ENCODE data around the gene MRPL20.

Gene MRPL20

DNA sequence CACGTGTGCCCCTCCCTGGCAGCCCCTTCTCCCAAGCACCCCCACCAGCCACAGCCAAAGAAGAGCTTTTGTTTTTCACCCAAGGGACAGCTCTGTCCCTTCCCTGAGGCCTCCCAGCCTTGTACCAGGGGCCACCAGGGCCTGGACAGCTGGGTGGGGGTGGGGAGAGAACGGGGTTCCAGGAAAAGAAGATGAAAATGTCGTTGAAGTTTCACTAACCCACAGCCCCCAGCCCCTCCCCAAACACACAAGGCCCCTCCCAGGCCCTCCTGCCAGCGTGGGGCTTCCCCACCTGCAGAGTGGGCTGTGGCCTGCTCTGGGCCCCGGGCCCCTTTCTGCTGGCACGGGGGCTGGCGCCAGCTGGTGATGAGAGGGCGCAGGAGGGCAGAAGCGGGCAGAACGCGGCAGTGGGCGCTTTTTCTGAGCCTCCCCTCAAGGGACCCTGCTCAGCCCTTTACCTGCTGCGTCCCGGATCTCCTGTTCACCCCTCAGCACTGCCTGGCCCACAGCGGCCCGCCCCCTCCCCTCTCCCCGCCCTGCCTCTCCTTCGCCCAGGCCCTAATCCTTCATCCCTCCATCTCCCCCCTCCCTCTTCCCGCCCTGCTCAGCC lies 19.5 kb upstream of the MRPL20 start:
- TF ChIP-seq CTCF (IDR thresholded peaks at IDR 0.05; ENCODE audit: control insufficient read depth, extremely low read depth, insufficient read depth), result no peak
- H3K4me3 ChIP-seq (ENCODE audit: low read depth, low read length), result no peak overlapping the region
- DNase-seq (ENCODE audit: low read depth), result no peak

DNA sequence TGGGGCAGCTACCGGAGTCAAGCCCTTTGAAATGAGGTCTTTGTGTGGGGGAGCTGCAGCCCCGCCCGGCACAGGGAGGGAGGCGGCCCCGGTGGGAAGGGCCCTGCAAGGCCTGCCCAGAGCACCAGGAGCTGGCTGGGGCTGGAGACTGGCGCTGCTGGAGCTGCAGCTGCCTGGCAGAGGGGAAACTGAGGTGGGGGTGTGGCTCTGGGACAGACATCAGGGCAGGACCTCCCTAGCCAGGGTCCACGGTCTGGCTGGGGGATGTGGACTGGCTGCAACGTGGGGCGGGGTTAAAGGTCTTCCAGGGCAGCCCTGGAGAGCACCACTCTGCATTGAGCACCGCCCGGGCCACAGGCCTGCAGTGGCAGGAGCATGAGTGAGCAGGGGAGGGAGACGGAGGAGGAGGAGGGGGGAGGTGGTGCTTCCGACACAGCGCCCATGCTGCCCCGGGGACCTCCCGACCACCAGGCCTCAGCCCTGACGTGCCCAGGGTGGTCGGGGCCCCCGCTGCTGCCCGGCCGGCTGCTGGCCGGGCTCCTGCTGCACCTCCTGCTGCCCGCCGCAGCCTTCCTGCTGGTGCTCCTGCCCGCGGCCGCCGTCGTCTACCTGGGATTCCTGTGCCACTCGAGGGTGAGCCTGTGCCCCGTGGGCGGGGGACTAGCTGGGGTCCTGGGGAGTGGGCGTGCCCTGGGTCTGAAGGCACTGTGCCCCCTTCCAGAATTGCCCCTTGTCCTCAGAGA lies 18.8 kb upstream of the MRPL20 start:
- H3K4me3 ChIP-seq (ENCODE audit: low read depth, low read length), result no peak overlapping the region
- DNase-seq (ENCODE audit: low read depth), result no peak
- no peak for TF ChIP-seq CTCF (IDR thresholded peaks at IDR 0.05; ENCODE audit: control insufficient read depth, extremely low read depth, insufficient read depth)

DNA sequence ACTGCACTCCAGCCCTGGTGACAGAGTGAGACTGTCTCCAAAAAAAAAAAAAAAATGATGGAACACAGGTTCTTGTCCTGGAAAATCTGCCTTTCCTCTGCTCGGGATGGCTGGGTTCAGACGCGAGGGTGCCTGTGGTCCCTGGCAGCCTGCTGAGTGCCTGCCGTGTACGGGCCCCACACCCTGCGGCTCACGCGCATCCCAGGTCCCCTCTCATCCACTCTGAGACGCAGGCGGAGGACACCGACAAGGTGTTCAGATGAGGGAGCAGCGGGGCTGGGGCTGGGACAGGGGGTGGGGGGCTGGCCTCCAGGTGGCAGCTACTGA lies 18.3 kb upstream of the MRPL20 start:
- DNase-seq (ENCODE audit: low read depth), result no peak
- no peak overlapping the region for H3K4me3 ChIP-seq (ENCODE audit: low read depth, low read length)
- no peak for TF ChIP-seq CTCF (IDR thresholded peaks at IDR 0.05; ENCODE audit: control insufficient read depth, extremely low read depth, insufficient read depth)

DNA sequence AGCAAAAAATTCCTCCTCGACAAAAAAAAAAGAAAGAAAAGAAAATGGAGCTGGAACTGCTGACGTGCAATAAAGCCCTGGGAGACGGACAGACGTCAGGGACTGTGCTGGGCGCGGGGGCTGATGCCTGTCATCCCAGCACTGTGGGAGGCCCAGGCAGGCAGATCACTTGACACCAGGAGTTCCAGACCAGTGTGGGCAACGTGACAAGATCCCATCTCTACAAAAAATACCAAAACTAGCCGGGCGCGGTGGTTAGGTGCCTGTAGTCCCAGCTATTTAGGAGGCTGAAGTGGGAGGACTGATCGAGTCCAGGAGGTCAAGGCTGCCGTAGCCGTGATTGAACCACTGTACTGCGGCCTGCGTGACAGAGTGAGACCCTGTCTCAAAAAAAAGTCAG lies 17.6 kb upstream of the MRPL20 start:
- no peak for DNase-seq (ENCODE audit: low read depth)
- no peak overlapping the region for H3K4me3 ChIP-seq (ENCODE audit: low read depth, low read length)
- no peak for TF ChIP-seq CTCF (IDR thresholded peaks at IDR 0.05; ENCODE audit: control insufficient read depth, extremely low read depth, insufficient read depth)

DNA sequence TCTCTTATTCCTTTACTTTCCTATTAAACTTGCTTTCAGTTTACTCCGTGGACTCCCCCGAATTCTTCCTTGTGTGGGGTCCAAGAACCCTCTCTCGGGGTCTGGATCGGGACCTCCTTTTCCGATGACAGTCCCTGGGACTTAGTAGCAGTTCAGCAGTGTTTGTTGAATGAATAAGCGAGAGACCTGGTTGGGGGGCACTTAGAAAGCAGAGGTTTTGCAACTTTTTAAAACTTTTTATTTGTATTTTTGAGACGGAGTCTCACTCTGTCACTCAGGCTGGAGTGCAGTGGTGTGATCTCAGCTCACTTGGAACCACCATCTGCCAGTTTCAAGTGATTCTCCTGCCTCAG lies 16.1 kb upstream of the MRPL20 start:
- DNase-seq (ENCODE audit: low read depth), result no peak
- TF ChIP-seq CTCF (IDR thresholded peaks at IDR 0.05; ENCODE audit: control insufficient read depth, extremely low read depth, insufficient read depth), result no peak
- H3K4me3 ChIP-seq (ENCODE audit: low read depth, low read length), result no peak overlapping the region

DNA sequence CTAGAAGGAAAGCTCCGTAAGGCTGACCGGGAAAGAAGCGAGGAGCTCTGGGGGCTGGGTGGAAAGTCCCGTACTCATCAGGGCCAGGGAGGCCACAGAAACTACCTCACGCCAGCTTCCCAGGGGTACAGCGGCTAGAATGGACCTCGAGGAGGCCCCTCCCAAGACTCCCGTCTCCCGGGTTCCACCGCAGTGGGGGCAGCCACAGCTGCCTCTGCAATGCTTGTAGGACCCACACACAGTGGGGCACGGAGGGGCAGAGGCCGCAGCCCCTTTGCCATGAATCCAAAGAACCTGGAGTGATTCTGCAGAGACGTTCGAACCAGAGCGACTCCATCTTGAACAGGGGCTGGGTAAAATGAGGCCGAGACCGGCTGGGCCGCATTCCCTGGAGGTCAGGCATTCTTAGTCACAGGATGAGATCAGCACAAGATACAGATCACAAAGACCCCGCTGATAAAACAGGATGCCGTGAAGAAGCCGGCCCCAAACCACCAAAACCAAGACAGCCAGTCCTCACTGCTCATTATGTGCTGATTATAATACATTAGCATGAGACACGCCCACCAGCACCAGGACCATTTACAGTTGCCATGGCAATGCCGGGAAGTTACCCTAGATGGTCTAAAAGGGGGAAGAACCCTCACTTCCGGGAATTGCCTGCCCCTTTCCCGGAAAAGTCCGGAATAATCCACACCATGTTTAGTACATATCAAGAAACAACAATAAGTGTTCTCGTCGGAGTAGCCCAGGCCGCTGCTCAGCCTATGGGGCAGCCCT lies 15.6 kb upstream of the MRPL20 start:
- no peak overlapping the region for H3K4me3 ChIP-seq (ENCODE audit: low read depth, low read length)
- no peak for TF ChIP-seq CTCF (IDR thresholded peaks at IDR 0.05; ENCODE audit: control insufficient read depth, extremely low read depth, insufficient read depth)
- no peak for DNase-seq (ENCODE audit: low read depth)
